ENCODE data around the gene RGS7. TPM values are rescaled to one million over a fixed set of nuclear protein-coding genes. Genes with fewer than 3 reads are reported as not detected.

The RGS7 gene
- polyA plus RNA-seq, 1 donor from 2014 or later = 24.2 TPM

DNA sequence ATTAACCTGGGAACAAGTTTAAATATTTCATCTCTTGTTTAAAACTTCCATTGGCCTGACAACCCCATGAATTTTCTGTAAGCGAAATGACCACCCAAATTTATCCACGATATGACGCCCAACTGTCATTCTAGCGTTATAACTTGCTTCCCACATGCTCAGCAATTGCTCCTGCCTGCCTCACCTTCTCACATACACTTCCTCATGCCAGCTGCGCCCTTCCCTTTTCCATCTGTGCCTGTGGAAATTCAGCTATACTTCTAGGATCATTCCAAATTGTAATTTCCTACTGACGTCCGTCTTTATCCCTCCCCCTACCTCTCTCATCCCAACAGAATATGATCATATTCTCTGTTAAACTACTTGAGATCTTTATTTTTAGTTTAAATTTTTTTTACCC is 248.0 kb downstream of the RGS7 start:
- H2AFZ ChIP-seq (ENCODE audit: low read depth, low read length) = no peak overlapping the region

DNA sequence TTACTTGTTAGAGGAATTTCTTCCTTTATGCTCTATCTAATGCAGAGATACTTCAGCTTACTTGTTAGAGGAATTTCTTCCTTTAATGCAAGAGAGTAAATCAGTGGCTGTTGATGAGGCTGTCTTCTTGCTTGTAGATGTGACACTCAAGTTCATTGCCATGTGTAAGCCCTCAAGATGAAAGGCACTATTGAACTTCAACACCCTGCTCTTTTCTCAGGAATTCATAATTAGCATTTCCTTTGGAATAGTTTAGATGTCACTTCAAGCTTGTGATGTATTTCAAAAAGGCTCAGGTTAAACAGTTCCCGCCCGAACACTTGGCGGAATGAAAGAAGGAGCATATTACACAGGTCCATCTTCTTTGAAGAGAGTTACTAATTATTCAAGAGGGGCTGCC is 251.9 kb downstream of the RGS7 start:
- H3K9me2 ChIP-seq (ENCODE audit: insufficient read depth, low read length) = no peaks in the 10 kb centered on the region
- no peak overlapping the region for H3K4me2 ChIP-seq (ENCODE audit: low read length)
- no peak overlapping the region for H3K4me3 ChIP-seq (ENCODE audit: low read length)
- H3K27me3 ChIP-seq (ENCODE audit: insufficient read depth, low read depth, low read length) = no peaks in the 10 kb centered on the region
- H4K20me1 ChIP-seq (ENCODE audit: insufficient read depth) = no peaks in the 10 kb centered on the region
- no peaks in the 10 kb centered on the region for H3K79me2 ChIP-seq (replicated peaks; ENCODE audit: insufficient read depth, low read length)
- H3F3A ChIP-seq (ENCODE audit: insufficient read depth, low read length, poor library complexity, severe bottlenecking) = no peaks in the 10 kb centered on the region
- no peak overlapping the region for H3K9ac ChIP-seq (ENCODE audit: low read length)
- TF ChIP-seq MXI1 (conservative IDR thresholded peaks at IDR 0.05; ENCODE audit: poor library complexity, severe bottlenecking) (peak; percentile 37), RAD21 (conservative IDR thresholded peaks at IDR 0.05) (peak; percentile 20), EP300 (conservative IDR thresholded peaks at IDR 0.05; ENCODE audit: poor library complexity, severe bottlenecking) (peak; percentile 85), TAF1 (IDR thresholded peaks at IDR 0.05; ENCODE audit: low read depth) (no peak), EZH2 (IDR thresholded peaks at IDR 0.05; ENCODE audit: borderline replicate concordance, insufficient read depth, low read length, poor library complexity, severe bottlenecking) (no peak), POLR2AphosphoS5 (IDR thresholded peaks at IDR 0.05) (peak; percentile 62)
- TF ChIP-seq, protein P1, sequence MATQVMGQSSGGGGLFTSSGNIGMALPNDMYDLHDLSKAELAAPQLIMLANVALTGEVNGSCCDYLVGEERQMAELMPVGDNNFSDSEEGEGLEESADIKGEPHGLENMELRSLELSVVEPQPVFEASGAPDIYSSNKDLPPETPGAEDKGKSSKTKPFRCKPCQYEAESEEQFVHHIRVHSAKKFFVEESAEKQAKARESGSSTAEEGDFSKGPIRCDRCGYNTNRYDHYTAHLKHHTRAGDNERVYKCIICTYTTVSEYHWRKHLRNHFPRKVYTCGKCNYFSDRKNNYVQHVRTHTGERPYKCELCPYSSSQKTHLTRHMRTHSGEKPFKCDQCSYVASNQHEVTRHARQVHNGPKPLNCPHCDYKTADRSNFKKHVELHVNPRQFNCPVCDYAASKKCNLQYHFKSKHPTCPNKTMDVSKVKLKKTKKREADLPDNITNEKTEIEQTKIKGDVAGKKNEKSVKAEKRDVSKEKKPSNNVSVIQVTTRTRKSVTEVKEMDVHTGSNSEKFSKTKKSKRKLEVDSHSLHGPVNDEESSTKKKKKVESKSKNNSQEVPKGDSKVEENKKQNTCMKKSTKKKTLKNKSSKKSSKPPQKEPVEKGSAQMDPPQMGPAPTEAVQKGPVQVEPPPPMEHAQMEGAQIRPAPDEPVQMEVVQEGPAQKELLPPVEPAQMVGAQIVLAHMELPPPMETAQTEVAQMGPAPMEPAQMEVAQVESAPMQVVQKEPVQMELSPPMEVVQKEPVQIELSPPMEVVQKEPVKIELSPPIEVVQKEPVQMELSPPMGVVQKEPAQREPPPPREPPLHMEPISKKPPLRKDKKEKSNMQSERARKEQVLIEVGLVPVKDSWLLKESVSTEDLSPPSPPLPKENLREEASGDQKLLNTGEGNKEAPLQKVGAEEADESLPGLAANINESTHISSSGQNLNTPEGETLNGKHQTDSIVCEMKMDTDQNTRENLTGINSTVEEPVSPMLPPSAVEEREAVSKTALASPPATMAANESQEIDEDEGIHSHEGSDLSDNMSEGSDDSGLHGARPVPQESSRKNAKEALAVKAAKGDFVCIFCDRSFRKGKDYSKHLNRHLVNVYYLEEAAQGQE (IDR thresholded peaks at IDR 0.05; ENCODE audit: borderline replicate concordance) = peak; percentile 93
- H2AFZ ChIP-seq (ENCODE audit: low read depth, low read length) = no peak overlapping the region
- H3K9me3 ChIP-seq (ENCODE audit: low read length) = no peaks in the 10 kb centered on the region
- H3K36me3 ChIP-seq (ENCODE audit: insufficient read depth, low read length) = no peaks in the 10 kb centered on the region
- peak overlapping the region; percentile 10 for H3K27ac ChIP-seq (ENCODE audit: low read length)

More for the DNA sequence above, 248.0 kb downstream of the RGS7 start:
- Histone ChIP-seq H3K36me3 (ENCODE audit: insufficient read depth, low read length) (no peaks in the 10 kb centered on the region), H3K27ac (ENCODE audit: low read length) (no peak overlapping the region), H3K9me3 (ENCODE audit: low read length) (no peaks in the 10 kb centered on the region), H3K9me2 (ENCODE audit: insufficient read depth, low read length) (no peaks in the 10 kb centered on the region), H3K27me3 (ENCODE audit: insufficient read depth, low read depth, low read length) (no peaks in the 10 kb centered on the region), H3K4me2 (ENCODE audit: low read length) (no peak overlapping the region), H4K20me1 (ENCODE audit: insufficient read depth) (no peaks in the 10 kb centered on the region), H3K79me2 (replicated peaks; ENCODE audit: insufficient read depth, low read length) (no peaks in the 10 kb centered on the region), H3F3A (ENCODE audit: insufficient read depth, low read length, poor library complexity, severe bottlenecking) (no peaks in the 10 kb centered on the region), H3K4me3 (ENCODE audit: low read length) (no peak overlapping the region), H3K9ac (ENCODE audit: low read length) (no peak overlapping the region)
- TF ChIP-seq, protein P1 (IDR thresholded peaks at IDR 0.05; ENCODE audit: borderline replicate concordance) = no peak

DNA sequence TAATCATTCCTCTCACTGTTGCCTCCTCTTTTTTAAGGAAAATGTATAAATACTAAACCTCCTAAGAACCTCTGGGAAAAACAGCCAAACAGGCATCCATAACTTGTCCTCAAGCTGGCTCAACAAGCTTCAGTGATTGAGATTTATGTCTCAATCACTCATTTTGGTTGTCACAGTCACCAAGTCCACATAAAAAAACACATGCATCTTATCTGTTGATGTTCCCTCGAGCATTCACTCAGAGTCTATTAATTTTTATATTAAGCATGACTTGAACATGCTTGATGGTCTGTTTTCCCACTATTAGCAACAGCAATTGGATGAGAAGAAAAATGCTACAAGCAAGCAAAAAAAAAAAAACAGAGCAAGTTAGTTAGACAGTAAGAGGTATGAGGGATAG is 254.3 kb downstream of the RGS7 start:
- no peak for TF ChIP-seq TAF1 (IDR thresholded peaks at IDR 0.05; ENCODE audit: low read depth)
- TF ChIP-seq, protein P2, sequence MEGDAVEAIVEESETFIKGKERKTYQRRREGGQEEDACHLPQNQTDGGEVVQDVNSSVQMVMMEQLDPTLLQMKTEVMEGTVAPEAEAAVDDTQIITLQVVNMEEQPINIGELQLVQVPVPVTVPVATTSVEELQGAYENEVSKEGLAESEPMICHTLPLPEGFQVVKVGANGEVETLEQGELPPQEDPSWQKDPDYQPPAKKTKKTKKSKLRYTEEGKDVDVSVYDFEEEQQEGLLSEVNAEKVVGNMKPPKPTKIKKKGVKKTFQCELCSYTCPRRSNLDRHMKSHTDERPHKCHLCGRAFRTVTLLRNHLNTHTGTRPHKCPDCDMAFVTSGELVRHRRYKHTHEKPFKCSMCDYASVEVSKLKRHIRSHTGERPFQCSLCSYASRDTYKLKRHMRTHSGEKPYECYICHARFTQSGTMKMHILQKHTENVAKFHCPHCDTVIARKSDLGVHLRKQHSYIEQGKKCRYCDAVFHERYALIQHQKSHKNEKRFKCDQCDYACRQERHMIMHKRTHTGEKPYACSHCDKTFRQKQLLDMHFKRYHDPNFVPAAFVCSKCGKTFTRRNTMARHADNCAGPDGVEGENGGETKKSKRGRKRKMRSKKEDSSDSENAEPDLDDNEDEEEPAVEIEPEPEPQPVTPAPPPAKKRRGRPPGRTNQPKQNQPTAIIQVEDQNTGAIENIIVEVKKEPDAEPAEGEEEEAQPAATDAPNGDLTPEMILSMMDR (IDR thresholded peaks at IDR 0.05; ENCODE audit: poor library complexity, severe bottlenecking) = no peak
- no peak for TF ChIP-seq POLR2AphosphoS5 (IDR thresholded peaks at IDR 0.05)
- TF ChIP-seq MXI1 (conservative IDR thresholded peaks at IDR 0.05; ENCODE audit: poor library complexity, severe bottlenecking) = no peak
- TF ChIP-seq, protein P1 (IDR thresholded peaks at IDR 0.05; ENCODE audit: borderline replicate concordance) = no peak
- TF ChIP-seq SMC3 (conservative IDR thresholded peaks at IDR 0.05; ENCODE audit: poor library complexity) = no peak
- no peak for TF ChIP-seq RAD21 (conservative IDR thresholded peaks at IDR 0.05)
- no peak for TF ChIP-seq EP300 (conservative IDR thresholded peaks at IDR 0.05; ENCODE audit: poor library complexity, severe bottlenecking)
- TF ChIP-seq EZH2 (IDR thresholded peaks at IDR 0.05; ENCODE audit: borderline replicate concordance, insufficient read depth, low read length, poor library complexity, severe bottlenecking) = no peak
- no peak overlapping the region for H3K9ac ChIP-seq (ENCODE audit: low read length)
- no peaks in the 10 kb centered on the region for H3K9me3 ChIP-seq (ENCODE audit: low read length)
- H3K4me3 ChIP-seq (ENCODE audit: low read length) = no peak overlapping the region
- no peaks in the 10 kb centered on the region for H3F3A ChIP-seq (ENCODE audit: insufficient read depth, low read length, poor library complexity, severe bottlenecking)
- no peaks in the 10 kb centered on the region for H3K79me2 ChIP-seq (replicated peaks; ENCODE audit: insufficient read depth, low read length)
- H3K4me2 ChIP-seq (ENCODE audit: low read length) = no peak overlapping the region
- H3K27me3 ChIP-seq (ENCODE audit: insufficient read depth, low read depth, low read length) = no peaks in the 10 kb centered on the region
- H3K9me2 ChIP-seq (ENCODE audit: insufficient read depth, low read length) = no peaks in the 10 kb centered on the region
- no peaks in the 10 kb centered on the region for H3K36me3 ChIP-seq (ENCODE audit: insufficient read depth, low read length)
- H2AFZ ChIP-seq (ENCODE audit: low read depth, low read length) = no peak overlapping the region
- H4K20me1 ChIP-seq (ENCODE audit: insufficient read depth) = no peaks in the 10 kb centered on the region
- H3K27ac ChIP-seq (ENCODE audit: low read length) = no peak overlapping the region
